ENCODE measurements around the gene ADD3.

GRCh38 chr10:110044681-110045080, 36.9 kb downstream of the ADD3 start:
- no peak for TF ChIP-seq CTCF (IDR thresholded peaks at IDR 0.05; ENCODE audit: poor library complexity)
- no peak for TF ChIP-seq EZH2phosphoT487 (IDR thresholded peaks at IDR 0.05; ENCODE audit: low read depth, severe bottlenecking, unreplicated experiment)

Measured in hepatocyte (in vitro differentiated cells).